ENCODE data around the gene COX7A2. TPM values are rescaled to one million over a fixed set of nuclear protein-coding genes. Genes with fewer than 3 reads are reported as not detected.

COX7A2 gene
- total and polyA plus RNA-seq, 10 of the 15 experiments (the other 5 are each of a cell fraction or from before 2014, with no cell fraction given): 199 to 1,834 (median 576) TPM

- Histone ChIP-seq H3K79me2 (ENCODE audit: control insufficient read depth, insufficient read depth, low read length) (no peaks in the 10 kb centered on the region), H3K27ac (ENCODE audit: control insufficient read depth, insufficient read depth) (no peak overlapping the region), H3K36me3 (ENCODE audit: control insufficient read depth in 2 of 2, insufficient read depth in 2 of 2, low read length in 1 of 2) (no peaks in the 10 kb centered on the region), H3K9ac (ENCODE audit: control insufficient read depth, insufficient read depth, low read length) (no peak overlapping the region), H3K27me3 (replicated peaks in 1 of 2; ENCODE audit: control insufficient read depth in 2 of 2, insufficient read depth in 2 of 2, low read length in 1 of 2) (peaks cover 23 to 27% of the 10 kb centered on the region in 2 experiments), H3K4me2 (ENCODE audit: control insufficient read depth, insufficient read depth) (no peak overlapping the region), H3K4me3 (no peak overlapping the region), H2AFZ (ENCODE audit: control insufficient read depth, low read depth, low read length) (no peak overlapping the region), H4K20me1 (ENCODE audit: control insufficient read depth, insufficient read depth) (no peaks in the 10 kb centered on the region; the same call in 1 of the 2 replicates), H3K4me1 (ENCODE audit: control insufficient read depth, insufficient read depth, low read length) (no peaks in the 10 kb centered on the region), H3K9me3 (replicated peaks; ENCODE audit: control insufficient read depth, insufficient read depth, low read length) (no peaks in the 10 kb centered on the region)
- ChIA-PET RAD21 (ENCODE audit: unreplicated experiment) (interaction anchor here (0.6 to 4.8 kb wide), 30 partner anchors 9 to 1471 kb away, joined by 3 to 59 read pairs (median 4); no protein-coding TSS in a partner anchor), POLR2A (interaction anchor here (0.7 to 0.9 kb wide), 2 partner anchors 35 to 800 kb away, joined by 3 read pairs; no protein-coding TSS in a partner anchor), CTCF (interaction anchor here (0.5 to 6.3 kb wide), 75 partner anchors 9 to 1537 kb away, joined by 3 to 95 read pairs (median 4); no protein-coding TSS in a partner anchor), SMC1A (ENCODE audit: uncharacterized antibody, unreplicated experiment) (interaction anchor here (0.5 to 6.0 kb wide), 36 partner anchors 9 to 1471 kb away, joined by 3 to 64 read pairs (median 4); no protein-coding TSS in a partner anchor)
- no peak for FAIRE-seq
- no peak for DNase-seq (ENCODE audit: low read depth, low spot score)
- in situ Hi-C loops (cut with MboI) (loop anchor here (10.0 kb wide), 1 partner anchor 794 kb away; no protein-coding TSS in a partner anchor), intact Hi-C loops (cut with micrococcal nuclease; ENCODE audit: unreplicated experiment) (loop anchor here (1.0 to 10.0 kb wide), 10 partner anchors 274 to 1532 kb away; no protein-coding TSS in a partner anchor)
- WGBS (ENCODE audit: insufficient coverage, insufficient replicate concordance, low lambda C conversion rate, missing lambda C conversion rate): 30% methylated on average over 7 of the region's 7 CpGs
- no TSS peak for BruUV-seq (replicated peaks)
- no peak for ATAC-seq
- TF ChIP-seq NKRF (conservative IDR thresholded peaks at IDR 0.05) (no peak), KDM1A (IDR thresholded peaks at IDR 0.05; ENCODE audit: borderline replicate concordance) (no peak), MTA2 (IDR thresholded peaks at IDR 0.05; ENCODE audit: low read depth) (no peak), PBX3 (IDR thresholded peaks at IDR 0.05; ENCODE audit: insufficient replicate concordance, low read depth, low read length) (no peak), EGR1 (IDR thresholded peaks at IDR 0.05; ENCODE audit: borderline replicate concordance in 1 of 2, low read depth in 2 of 2, low read length in 2 of 2) (no peak), CBX3 (IDR thresholded peaks at IDR 0.05; ENCODE audit: borderline replicate concordance, low read depth) (no peak), SMAD5 (IDR thresholded peaks at IDR 0.05; ENCODE audit: low read depth) (no peak), USF1 (IDR thresholded peaks at IDR 0.05; ENCODE audit: borderline replicate concordance, extremely low read length, insufficient read depth, low read depth, low read length) (no peak), ZBTB40 (IDR thresholded peaks at IDR 0.05; ENCODE audit: borderline replicate concordance) (no peak), POLR2A (IDR thresholded peaks at IDR 0.05; ENCODE audit: low read depth, low read length) (no peak), BCL11A (IDR thresholded peaks at IDR 0.05; ENCODE audit: low read depth, low read length) (no peak), EZH2 (IDR thresholded peaks at IDR 0.05; ENCODE audit: borderline replicate concordance, control insufficient read depth, low read depth, low read length) (no peak)
- TF ChIP-seq, protein P1, sequence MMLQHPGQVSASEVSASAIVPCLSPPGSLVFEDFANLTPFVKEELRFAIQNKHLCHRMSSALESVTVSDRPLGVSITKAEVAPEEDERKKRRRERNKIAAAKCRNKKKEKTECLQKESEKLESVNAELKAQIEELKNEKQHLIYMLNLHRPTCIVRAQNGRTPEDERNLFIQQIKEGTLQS (IDR thresholded peaks at IDR 0.05; ENCODE audit: borderline replicate concordance, extremely low read depth, low read depth, low read length): no peak
Measured at GRCh38 chr6:75209184-75209723, 34.3 kb downstream of the COX7A2 start.

Data from GM12878 (cell line).